NCI-H2196 treated with DMSO at 0.1 percent for 48 hours (cell line): ENCODE measurements around the gene CSTF2T.
"Not testable (repeated sequence)": the region's sequence is repeated elsewhere in the genome, so short reads cannot be mapped to it uniquely, and the experiment has no call there.

Source experiments
- DNase-seq: peaks from one replicate; lab custom pipeline; 2025; ENCODE audit not compliant: unreplicated experiment; lab: John Stamatoyannopoulos, UW

The CSTF2T gene

DNA sequence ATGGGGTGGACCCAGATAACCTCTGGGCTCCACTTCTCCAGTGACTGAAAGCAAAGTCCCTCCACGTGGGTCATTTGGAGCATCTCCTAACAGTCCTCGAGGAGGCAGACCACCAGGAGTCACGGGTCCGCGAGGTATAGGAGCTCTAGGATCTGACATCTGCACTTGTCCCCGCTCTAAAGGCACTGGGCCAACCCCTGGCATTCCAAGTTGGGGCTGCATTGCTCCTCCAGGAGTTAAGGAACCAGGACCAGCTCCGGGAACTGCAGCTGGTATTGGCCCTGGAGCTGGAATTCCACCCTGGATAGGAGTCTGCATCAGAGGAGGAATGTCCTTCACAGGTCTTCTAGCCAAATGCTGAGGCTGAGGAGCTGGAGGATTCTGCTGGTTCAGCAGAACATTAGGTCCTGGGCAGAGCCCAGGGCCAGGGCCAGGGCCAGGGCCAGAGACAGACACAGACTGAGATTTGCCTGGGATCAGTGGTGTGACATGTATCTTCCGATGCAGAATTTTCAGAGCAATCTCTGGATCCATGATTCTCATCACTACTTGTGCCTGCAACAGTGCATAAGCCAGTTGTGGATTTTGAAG lies 827 bp downstream of the CSTF2T start:
- no peak for DNase-seq

GRCh38 chr10:51696251-51696650 lies 3.1 kb downstream of the CSTF2T start:
- DNase-seq = no peak

DNA sequence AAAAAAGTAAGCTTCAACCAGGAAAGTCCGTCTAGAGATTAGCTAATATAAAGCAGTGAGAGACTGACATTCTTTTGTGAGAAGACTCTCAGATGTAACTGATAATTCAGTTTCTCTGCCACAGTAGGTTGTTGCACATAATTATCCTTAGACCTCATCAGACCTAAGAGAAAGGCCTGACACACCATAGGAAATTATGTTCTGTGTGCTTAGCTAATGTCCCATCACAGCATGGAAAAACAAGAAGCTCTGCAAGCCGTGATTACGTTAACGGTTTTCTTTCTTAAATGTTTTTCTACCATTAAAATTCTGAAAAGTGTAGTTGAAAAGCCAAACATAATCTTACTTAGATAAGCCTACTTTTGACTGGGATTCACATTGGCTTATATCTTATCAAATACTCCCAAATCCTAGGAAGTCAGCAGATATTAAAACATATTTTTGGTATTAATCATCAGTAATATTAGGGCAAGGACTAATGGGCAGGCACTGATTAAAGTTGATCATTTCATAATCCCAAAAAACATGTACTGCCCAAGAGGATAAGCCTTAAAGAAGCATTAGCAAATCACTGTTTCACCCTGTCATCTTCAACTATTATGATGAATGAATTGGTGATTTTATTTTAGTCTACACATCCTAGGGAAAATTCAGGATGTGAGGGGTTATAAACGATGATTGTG lies 5.2 kb downstream of the CSTF2T start:
- DNase-seq = no peak

- no peak for DNase-seq
Measured at GRCh38 chr10:51691135-51691534, 8.3 kb downstream of the CSTF2T start.

DNA sequence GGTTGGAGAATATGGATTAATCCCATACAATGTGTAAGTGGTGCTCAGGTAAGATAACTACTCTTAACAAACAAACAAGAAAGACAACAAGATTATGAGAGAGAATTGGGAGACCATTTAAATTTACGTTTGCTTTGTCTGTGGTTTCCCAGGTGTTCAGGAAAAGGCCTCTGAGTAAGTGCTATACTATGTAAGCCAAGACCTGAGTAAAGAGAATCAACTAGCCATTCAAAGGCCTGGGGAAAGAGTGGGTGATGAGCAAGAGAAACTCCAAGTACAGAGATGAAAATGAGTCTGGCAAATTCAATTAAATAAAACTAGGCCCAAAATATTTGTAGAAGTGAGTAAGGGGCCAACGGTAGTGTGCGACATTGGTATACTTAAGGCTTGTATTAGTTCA lies 9.9 kb downstream of the CSTF2T start:
- DNase-seq = no peak

GRCh38 chr10:51688826-51689225 lies 10.6 kb downstream of the CSTF2T start:
- DNase-seq = not testable (repeated sequence)

DNA sequence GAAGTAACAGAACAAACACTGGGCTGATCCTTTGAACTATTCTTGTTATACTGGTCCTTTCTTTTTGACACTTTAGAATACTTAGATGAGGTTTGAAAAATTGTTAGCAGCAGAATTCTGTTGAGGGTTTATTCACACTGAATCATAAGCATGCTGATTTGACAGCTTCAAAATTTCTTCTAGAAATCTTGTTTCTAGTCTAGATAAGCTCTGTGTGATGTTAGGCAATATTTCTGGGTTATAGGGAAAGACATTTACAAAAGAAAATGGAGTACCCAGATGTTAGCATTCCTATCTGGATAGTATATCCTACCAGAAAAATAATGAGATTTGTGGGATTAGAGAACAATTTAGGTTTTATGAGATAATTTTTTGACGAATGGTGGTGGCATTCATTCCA lies 12.1 kb downstream of the CSTF2T start:
- no peak for DNase-seq

DNA sequence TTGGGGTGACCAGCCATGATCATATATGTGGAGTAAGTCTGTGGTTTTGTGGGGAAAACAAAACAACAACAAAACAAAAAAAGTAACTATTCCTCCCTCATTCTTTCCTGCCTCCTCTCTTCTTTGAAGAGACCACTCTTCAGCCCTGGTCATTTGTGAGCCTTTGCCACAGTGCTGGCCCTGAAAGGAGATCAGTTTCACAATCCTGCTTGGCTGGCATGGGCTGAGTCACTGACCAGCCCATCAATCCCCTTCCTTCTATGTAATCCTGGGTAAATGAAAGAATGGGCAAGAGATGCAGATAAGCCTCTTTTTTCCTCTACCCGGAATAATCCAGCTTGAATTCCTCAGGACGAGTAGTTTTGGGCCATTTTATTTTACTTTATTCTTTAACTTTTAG lies 13.6 kb downstream of the CSTF2T start:
- no peak for DNase-seq

GRCh38 chr10:51683031-51683691 lies 16.2 kb downstream of the CSTF2T start:
- DNase-seq = no peak

GRCh38 chr10:51679841-51680240 lies 19.6 kb downstream of the CSTF2T start:
- no peak for DNase-seq

DNA sequence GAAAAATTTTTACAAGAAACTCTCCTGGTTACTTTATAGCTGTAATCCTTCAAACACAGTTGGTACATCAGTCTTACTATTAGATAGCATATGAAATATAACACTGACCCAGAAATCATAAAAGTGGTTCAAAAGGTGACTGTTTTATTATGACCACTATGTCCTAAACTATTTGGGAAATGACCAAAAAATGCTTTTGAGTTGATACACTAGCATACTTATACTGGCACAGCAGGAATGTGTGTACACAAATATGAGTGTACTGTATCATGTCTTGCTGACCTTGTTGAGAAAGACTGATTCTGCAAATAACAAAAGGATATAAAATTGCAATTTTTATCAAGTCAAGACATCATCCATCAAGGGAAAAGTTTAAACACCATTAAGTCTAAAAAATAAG lies 24.3 kb downstream of the CSTF2T start:
- no peak for DNase-seq

DNA sequence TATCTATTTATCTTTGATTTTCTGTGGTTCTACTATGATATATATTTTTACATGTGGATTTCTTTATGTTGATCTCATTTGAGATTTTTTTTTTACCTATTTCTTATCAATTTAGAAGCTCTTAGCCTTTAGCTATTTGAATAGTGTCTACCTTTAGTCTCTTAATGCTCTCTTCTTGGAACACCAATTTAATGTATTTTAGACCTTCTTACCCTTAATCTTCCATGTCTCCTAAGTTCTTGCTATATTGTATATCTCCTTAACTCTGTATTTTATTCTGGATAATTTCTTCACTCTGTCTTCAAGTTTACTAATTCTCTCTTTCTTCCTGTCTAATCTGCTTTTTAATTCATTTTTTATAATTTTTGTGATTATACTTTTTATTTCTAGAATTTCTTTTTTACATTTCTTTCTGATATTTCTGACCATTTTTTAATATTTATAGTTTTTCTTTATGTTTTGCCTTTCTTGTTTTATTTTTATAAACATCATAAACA lies 27.3 kb downstream of the CSTF2T start:
- DNase-seq = no peak

- no peak for DNase-seq
Measured at GRCh38 chr10:51669041-51669440, 30.4 kb downstream of the CSTF2T start.

- DNase-seq = no peak
Measured at GRCh38 chr10:51668336-51668689, 31.1 kb downstream of the CSTF2T start.

GRCh38 chr10:51667678-51668335 lies 31.6 kb downstream of the CSTF2T start:
- DNase-seq = no peak

DNA sequence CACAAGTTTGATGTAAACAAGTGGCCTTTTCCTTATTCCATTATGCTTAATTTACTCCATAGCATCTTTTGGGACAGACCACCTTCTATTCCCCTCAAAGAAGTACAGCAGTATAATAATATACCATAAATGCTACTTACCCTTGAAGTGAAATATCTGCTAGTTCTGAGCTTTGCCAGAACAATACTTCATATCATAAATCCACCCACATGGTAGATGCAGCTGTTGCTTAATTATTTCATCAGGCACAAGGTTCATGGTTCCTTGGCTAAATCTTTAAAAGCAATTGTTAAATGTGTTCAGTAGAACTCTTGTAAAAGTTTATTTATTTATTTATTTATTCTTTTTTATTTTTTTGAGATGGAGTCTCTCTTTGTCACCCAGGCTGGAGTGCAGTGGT lies 32.9 kb downstream of the CSTF2T start:
- no peak for DNase-seq

DNA sequence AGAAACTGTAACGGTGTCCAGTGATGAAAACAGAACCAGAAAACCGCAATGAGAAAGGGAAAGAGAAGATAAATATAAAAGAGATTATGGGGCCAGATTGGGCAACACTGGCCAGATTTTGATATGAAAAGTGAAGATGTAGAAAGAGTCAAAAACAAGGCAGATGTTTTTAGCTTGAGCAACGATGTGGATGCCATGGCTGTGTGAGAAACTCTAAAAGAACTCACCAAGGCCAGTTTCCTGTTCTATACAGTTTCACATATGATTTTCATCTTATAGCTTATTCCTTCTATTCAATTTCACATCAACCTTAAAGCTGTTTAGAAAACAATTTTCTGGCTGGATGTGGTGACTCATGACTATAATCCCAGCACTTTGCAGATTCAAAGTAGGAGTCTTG lies 36.3 kb downstream of the CSTF2T start:
- no peak for DNase-seq

DNA sequence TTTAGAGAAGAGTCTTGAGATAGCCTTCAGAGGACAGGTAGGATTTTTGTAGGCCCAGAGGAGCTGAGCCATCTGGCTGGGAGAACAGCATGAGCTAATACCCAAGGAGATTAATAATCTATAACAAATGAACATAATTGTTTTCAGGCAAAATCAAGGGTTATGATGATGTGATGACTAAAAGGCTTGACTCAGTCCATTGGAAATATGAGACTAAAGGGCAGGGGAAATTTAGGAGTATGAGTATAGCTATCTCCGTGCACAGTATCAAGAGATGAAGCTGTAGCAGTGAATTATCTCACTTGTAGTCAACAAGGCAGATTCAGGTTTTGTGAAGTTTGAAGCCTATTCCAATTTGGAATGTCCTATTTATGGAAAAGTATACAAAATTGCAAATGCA lies 40.1 kb downstream of the CSTF2T start:
- no peak for DNase-seq

DNA sequence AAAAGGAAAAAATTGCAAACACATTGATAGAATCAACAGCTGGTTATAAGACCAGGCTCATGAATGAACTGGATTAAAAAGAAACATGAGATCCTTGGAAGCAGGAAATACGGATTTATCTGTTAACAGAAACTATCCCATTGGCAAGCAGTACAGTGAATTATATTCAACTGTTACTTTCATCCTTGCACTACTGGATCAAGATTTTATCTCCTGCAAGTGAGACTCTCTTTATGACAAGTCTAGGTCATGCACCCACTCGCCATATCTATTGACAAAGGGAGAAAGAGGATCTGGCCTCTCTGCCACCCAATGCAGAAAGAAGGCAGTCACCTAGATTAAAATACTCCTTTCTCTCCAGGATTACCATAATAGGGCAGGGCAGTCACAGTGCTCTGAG lies 41.4 kb downstream of the CSTF2T start:
- no peak for DNase-seq

GRCh38 chr10:51656503-51656902 lies 42.9 kb downstream of the CSTF2T start:
- DNase-seq = no peak

DNA sequence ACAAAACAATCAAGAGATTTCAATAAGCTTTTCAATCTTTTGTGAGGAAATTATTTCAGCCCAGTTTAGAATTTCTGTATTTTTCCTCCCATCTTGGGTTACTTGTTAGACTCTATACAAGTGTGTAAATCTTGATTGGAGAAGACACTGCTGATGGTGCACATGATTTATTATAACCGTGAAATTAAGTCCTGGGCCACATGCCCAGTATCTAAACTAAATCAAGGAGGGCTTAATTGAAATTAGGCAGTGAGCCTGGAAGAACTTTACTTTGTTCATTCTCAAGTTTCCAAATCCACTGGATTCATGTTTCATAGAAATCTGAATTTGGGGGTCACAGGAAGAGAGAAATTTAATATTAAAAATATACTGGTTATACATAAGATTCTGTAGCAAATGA lies 44.5 kb downstream of the CSTF2T start:
- no peak for DNase-seq

DNA sequence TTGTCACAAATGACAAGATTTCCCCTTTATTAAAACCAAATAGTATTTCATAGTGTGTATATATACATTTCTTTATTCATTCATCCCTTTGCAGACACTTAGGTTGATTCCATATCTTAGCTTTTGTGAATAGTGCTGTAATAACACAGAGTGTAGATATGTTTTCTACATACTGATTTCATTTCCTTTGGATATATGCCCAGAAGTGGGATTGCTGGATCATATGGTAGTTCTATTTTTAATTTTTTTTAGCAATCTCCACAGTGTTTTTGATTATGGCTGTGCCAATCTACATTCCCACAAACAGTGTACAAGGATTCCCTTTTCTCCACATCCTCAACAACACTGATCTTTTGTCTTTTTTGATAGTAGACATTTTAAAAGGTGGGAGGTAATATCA lies 46.4 kb downstream of the CSTF2T start:
- no peak for DNase-seq
